Tibial artery (tissue), 4 donors: ENCODE measurements around the gene NACAD.
"Not testable (repeated sequence)": the region's sequence is repeated elsewhere in the genome, so short reads cannot be mapped to it uniquely, and the experiment has no call there.

Experiments
- DNase-seq, 2 donors: peaks; one replicate each; pipeline ENCODE4 v3.0.0-alpha.2; 2019
- H3K27ac ChIP-seq, 2 donors: fragments of 200-600 bp; sonication (generic) in 1 of 2; 1 replicate in 1 of 2; 2 replicates in 1 of 2; pipeline ENCODE4 v1.5.1; 2018 to 2019; ENCODE audit warnings: mild to moderate bottlenecking in 1 of 2
- H3K27me3 ChIP-seq, 2 donors: fragments of 200-600 bp; sonication (generic) in 1 of 2; one replicate each; pipeline versions ENCODE4 v1.5.1 to v1.6.0; 2016 to 2019
- H3K36me3 ChIP-seq, 3 donors: fragments of 200-600 bp; sonication (generic) in 2 of 3; one replicate each; pipeline ENCODE4 v1.5.1; 2016 to 2019; ENCODE audit warnings: mild to moderate bottlenecking in 2 of 3
- H3K4me1 ChIP-seq, 4 donors: fragments of 200-600 bp; sonication (generic) in 2 of 4; 1 replicate in 3 of 4; 2 replicates in 1 of 4; pipeline ENCODE4 v1.5.1; 2016 to 2019
- H3K4me3 ChIP-seq, 2 donors: fragments of 200-600 bp; sonication (generic) in 1 of 2; 1 replicate in 1 of 2; 2 replicates in 1 of 2; pipeline ENCODE4 v1.5.1; 2018 to 2019; ENCODE audit warnings: mild to moderate bottlenecking in 2 of 2
- H3K9me3 ChIP-seq, 3 donors: fragments of 200-600 bp; sonication (generic) in 1 of 3; one replicate each; pipeline ENCODE4 v1.5.1; 2016 to 2019
- intact Hi-C: fragments of 100-400 bp; cut with DNase I; formaldehyde crosslinking; loops from one replicate; pipeline ENCODE4 v1.15.0; 2023; ENCODE audit warnings: low total_unique reads
- TF ChIP-seq, protein P1 (sequence below), 2 experiments: fragments of 200-600 bp in 1 of 2; fragments of 450-650 bp in 1 of 2; IDR thresholded peaks; one replicate each; pipeline ENCODE4 v1.5.1; 2017 to 2019; ENCODE audit warnings: antibody characterized with exemption in 2 of 2, mild to moderate bottlenecking in 1 of 2, moderate library complexity in 1 of 2

NACAD gene

DNA sequence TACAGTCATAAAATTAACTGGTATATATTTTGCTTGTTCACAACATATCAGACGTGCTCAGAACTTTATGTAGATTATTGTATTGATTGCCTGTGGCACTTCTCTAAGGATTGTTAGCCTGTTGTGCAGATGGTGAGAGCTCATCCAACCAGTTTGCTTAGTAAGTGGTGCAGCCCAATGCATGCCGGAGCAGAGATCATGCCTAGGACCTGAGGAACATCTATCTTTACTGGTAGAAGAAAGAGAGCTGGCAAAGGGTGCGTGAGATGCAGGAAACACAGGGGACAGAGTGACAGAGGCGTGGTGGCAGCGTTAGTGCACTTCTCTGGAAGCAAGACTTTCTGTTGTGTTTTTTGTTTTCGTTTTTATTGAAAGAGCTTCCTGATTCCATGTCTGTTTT is 52.9 kb downstream of the NACAD start:
- peak in 1 of 2 donors; percentile 15 for DNase-seq
- Histone ChIP-seq H3K27me3 (no peaks in the 10 kb centered on the region), H3K36me3 (peaks cover 7 to 27% (median 16%) of the 10 kb centered on the region in 3 donors), H3K4me3 (no peak overlapping the region), H3K27ac (no peak overlapping the region), H3K4me1 (peaks cover 0 to 20% (median 15%) of the 10 kb centered on the region in 4 donors), H3K9me3 (no peaks in the 10 kb centered on the region)
- intact Hi-C loops = no loop called here
- TF ChIP-seq, protein P1, sequence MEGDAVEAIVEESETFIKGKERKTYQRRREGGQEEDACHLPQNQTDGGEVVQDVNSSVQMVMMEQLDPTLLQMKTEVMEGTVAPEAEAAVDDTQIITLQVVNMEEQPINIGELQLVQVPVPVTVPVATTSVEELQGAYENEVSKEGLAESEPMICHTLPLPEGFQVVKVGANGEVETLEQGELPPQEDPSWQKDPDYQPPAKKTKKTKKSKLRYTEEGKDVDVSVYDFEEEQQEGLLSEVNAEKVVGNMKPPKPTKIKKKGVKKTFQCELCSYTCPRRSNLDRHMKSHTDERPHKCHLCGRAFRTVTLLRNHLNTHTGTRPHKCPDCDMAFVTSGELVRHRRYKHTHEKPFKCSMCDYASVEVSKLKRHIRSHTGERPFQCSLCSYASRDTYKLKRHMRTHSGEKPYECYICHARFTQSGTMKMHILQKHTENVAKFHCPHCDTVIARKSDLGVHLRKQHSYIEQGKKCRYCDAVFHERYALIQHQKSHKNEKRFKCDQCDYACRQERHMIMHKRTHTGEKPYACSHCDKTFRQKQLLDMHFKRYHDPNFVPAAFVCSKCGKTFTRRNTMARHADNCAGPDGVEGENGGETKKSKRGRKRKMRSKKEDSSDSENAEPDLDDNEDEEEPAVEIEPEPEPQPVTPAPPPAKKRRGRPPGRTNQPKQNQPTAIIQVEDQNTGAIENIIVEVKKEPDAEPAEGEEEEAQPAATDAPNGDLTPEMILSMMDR (IDR thresholded peaks at IDR 0.05) = no peak

GRCh38 chr7:45035371-45035770 is 53.4 kb downstream of the NACAD start:
- TF ChIP-seq, protein P1 (IDR thresholded peaks at IDR 0.05) = no peak
- Histone ChIP-seq H3K4me1 (peaks cover 0 to 20% (median 15%) of the 10 kb centered on the region in 4 donors), H3K4me3 (no peak overlapping the region), H3K27me3 (no peaks in the 10 kb centered on the region), H3K27ac (no peak overlapping the region), H3K36me3 (peaks cover 3 to 22% (median 12%) of the 10 kb centered on the region in 3 donors), H3K9me3 (no peaks in the 10 kb centered on the region)
- intact Hi-C loops = no loop called here
- DNase-seq = peak in 1 of 2 donors; percentile 19

- H3K9me3 ChIP-seq, H3K27me3 ChIP-seq, H3K4me3 ChIP-seq, intact Hi-C loops: not testable (repeated sequence)
- DNase-seq = peak in 1 of 2 donors; percentile 33
- H3K36me3 ChIP-seq = peaks cover 0 to 15% (median 12%) of the 10 kb centered on the region in 3 donors
- peak overlapping the region in 1 of 2 donors; percentile 55 for H3K27ac ChIP-seq
- H3K4me1 ChIP-seq = peaks cover 0 to 20% (median 15%) of the 10 kb centered on the region in 4 donors
These were observed 54.1 kb downstream of the NACAD start for GRCh38 chr7:45034710-45035109.

- DNase-seq = peak in 1 of 2 donors; percentile 68
- TF ChIP-seq, protein P1 (IDR thresholded peaks at IDR 0.05) = no peak
- Histone ChIP-seq H3K9me3 (no peaks in the 10 kb centered on the region), H3K27ac (peak overlapping the region; percentile 52 to 55), H3K36me3 (peaks cover 0 to 7% (median 7%) of the 10 kb centered on the region in 3 donors), H3K4me1 (peaks cover 0 to 20% (median 15%) of the 10 kb centered on the region in 4 donors), H3K4me3 (no peak overlapping the region), H3K27me3 (no peaks in the 10 kb centered on the region)
- intact Hi-C loops = no loop called here
These were observed 54.9 kb downstream of the NACAD start for GRCh38 chr7:45033931-45034290.

GRCh38 chr7:45033261-45033930 is 55.4 kb downstream of the NACAD start:
- TF ChIP-seq, protein P1 (IDR thresholded peaks at IDR 0.05) = no peak
- no peaks in the 10 kb centered on the region for H3K27me3 ChIP-seq
- H3K9me3 ChIP-seq = no peaks in the 10 kb centered on the region
- peaks cover 0 to 2% (median 2%) of the 10 kb centered on the region in 3 donors for H3K36me3 ChIP-seq
- DNase-seq = peak in 1 of 2 donors; percentile 29
- H3K4me3 ChIP-seq = no peak overlapping the region
- peak overlapping the region; percentile 52 to 55 for H3K27ac ChIP-seq
- intact Hi-C loops = no loop called here
- peaks cover 0 to 20% (median 15%) of the 10 kb centered on the region in 4 donors for H3K4me1 ChIP-seq

DNA sequence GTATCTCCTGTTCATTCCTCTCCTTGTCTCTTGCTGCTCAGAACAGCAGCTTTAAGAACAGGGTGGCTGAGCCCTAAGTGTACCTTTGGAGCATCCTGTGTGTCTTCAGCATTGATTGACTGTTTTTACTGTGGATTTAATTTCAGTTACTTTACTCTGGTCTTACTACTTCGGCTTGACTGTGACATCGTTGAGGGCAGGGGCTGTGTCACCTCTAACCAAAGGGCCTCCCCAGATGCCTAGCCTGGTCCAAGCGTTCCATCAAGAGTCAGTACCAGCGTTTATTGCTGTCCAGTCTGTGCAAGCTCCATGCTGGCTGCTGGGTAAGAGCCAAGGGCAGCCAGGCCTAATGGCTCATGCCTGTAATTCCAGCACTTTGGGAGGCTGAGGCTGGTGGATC is 56.3 kb downstream of the NACAD start:
- Histone ChIP-seq H3K27ac (no peak overlapping the region), H3K4me1 (peaks cover 0 to 20% (median 15%) of the 10 kb centered on the region in 4 donors), H3K9me3 (no peaks in the 10 kb centered on the region), H3K4me3 (no peak overlapping the region), H3K36me3 (peaks cover 0 to 9% (median 4%) of the 10 kb centered on the region in 3 donors), H3K27me3 (no peaks in the 10 kb centered on the region)
- intact Hi-C loops = no loop called here
- TF ChIP-seq, protein P1 (IDR thresholded peaks at IDR 0.05) = no peak
- DNase-seq = peak in 1 of 2 donors; percentile 28
